GM10847 (cell line): ENCODE data around the gene PARVA.

Experiments
- POLR2A ChIP-seq: IDR thresholded peaks from 2 replicates; pipeline ENCODE4 v1.6.1; 2011; ENCODE audit not compliant: insufficient read length; ENCODE audit errors: extremely low read depth

The PARVA gene

GRCh38 chr11:12377106-12377823, at the start of gene PARVA:
Gene PARVA, plus strand, starts transcription at chr11:12377571. Its CDS starts 77 bp downstream, at chr11:12377648.
- TF ChIP-seq POLR2A: no peak

GRCh38 chr11:12329169-12329568, 48.2 kb upstream of the PARVA start:
- no peak for TF ChIP-seq POLR2A

- TF ChIP-seq POLR2A: no peak
These were observed 47.6 kb upstream of the PARVA start for GRCh38 chr11:12329797-12330196.

- no peak for TF ChIP-seq POLR2A
These were observed 46.7 kb upstream of the PARVA start for GRCh38 chr11:12330485-12331231.

DNA sequence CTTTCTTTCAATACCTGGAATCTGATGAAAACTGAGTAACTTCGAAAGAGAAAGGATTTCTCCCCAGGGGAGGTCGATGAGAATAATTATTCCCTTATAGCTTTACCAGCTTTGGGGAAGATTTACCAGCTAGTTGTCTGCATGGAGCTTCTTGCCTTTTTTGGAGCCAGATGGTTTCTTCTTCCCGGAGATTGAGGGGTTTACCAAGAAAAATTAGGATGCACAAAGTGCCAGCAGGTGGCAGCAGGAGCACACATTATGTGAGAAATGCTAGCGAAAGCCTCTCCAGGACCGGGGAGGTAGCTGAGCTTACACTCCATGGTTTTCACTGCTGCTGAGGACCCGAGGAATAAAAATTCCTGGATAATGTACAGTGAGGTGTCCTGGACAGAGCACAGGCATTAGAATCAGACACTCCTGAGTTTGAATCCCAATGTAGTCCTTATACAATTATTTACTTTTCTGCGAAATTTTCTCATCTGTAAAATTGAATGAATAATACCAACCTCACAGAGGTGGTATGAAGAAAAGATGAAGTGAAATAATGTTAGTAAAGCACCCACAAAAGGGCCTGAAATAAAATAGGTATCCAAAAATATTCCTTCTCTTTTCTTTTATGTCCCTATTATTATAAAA, 46.0 kb upstream of the PARVA start:
- no peak for TF ChIP-seq POLR2A

GRCh38 chr11:12343526-12343925, 33.8 kb upstream of the PARVA start:
- no peak for TF ChIP-seq POLR2A

DNA sequence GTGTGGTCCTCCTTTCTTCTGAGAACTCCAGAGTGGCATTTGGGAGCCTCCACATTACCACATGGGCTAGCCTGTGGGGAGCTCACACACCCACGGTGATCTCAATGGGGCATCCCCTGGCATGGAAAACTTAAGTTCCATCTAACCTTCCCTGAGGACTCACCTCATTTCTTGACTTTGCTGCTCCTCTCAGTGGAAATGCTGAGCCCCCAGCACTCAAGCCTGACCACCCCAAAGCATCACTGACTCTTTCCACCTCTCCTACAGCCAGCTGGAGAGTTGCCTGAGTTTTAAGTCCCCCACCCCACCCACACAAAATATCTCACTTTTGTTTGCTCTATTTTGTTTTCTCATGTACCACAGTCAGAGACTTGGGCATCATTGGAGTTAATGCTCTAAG, 23.8 kb upstream of the PARVA start:
- no peak for TF ChIP-seq POLR2A

DNA sequence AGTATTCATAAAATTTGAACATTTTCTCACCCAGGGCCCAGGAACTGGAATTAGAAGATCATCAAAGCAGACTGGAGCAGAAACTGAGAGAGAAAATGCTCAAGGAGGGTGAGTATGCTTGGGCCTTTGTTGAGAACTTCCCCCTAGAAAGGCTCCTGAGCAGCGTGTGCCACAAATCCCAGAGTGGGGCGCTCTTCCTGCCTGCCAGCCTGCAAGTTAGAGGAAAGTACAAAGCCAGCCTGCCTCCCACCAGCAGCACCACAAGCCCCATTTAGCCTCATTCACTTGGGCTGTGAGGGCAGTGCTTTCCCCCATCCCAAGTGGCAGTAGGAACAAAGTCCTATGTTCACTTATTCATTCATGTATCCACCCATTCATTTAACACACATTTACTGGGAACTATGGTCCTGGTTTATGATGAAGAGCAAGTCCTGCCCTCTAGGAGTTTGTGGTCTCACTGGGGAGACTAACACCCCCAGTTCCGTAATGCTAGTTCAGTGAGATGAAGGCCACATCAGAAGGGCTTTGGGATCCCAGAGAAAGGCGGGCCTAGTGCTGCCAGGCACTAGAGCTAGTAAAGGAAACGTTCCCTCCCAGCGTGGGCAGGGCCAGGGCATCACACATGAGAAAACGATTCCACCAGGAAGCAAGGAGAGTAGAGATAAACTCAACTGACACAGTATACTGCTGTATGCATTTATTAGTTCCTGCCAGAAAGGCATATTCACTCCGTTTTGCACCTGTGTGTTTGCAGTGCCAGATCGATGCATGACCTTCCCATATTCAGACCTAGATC, 22.4 kb upstream of the PARVA start:
- TF ChIP-seq POLR2A: no peak

DNA sequence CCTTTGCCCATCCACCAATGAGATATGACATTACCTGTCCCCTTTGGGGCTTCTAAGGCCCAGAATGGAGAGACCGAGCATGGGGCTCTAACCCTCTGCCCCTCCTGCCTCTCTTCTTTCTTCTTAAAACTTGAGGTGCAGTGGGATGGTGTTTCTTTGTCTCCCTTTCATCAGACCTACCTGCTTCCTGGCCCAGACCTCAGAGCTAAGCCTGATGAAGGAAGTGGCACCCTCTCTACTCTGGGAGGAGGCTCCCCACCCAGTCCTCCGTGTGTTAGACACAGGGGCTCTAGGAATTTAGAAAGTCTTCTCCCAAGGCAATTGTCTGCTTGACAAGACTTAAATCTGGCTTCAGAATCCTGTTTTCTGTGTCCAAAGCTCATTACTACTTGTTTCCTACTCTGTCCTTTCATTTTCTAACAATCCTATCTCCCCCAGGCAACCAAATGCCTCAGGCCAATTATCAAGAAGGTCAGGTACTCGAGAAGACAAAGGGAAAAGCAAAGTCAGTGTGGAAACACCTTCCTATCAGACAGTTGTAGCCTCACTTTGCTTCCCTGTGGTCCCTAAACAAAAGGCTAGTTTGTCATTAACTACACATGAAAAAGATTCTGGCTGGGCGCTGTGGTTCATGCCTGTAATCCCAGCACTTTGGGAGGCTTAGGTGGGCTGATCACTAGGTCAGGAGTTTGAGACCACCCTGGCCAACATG, 20.3 kb upstream of the PARVA start:
- TF ChIP-seq POLR2A: no peak

- no peak for TF ChIP-seq POLR2A
These were observed 18.8 kb upstream of the PARVA start for GRCh38 chr11:12358302-12359188.

DNA sequence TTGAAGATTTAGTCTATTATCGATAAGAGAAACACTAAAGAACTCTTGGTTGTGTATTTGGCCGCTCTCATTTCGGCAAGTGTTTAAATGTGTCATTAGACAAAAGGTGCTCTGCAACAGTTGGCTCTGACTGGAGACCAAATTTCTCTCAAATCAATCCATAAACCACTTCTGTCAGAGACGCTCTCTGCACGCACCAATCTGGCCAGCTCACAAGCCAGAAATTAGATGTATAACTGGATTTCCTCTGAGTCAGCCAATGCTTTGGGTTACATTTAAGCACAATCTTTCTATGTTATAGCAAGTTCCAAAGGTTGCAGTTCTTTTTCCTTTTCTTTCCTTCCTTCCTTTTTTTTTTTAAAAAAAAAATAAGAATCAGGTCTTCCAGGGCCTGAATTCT, 17.6 kb upstream of the PARVA start:
- TF ChIP-seq POLR2A: no peak

GRCh38 chr11:12361682-12362081, 15.7 kb upstream of the PARVA start:
- no peak for TF ChIP-seq POLR2A

GRCh38 chr11:12362857-12363256, 14.5 kb upstream of the PARVA start:
- TF ChIP-seq POLR2A: no peak

GRCh38 chr11:12363373-12363772, 14.0 kb upstream of the PARVA start:
- no peak for TF ChIP-seq POLR2A
